Omental fat pad (tissue), 4 donors: ENCODE results near the gene PTGES2. TPM values are rescaled to one million over a fixed set of nuclear protein-coding genes. Genes with fewer than 3 reads are reported as not detected.
"Not testable (repeated sequence)": the region's sequence is repeated elsewhere in the genome, so short reads cannot be mapped to it uniquely, and the experiment has no call there.

Experiments
- ATAC-seq: fragments of 150-250 bp; one replicate; pipeline ENCODE4 v1.9.1; 2016; ENCODE audit warnings: mild to moderate bottlenecking, moderate library complexity; ENCODE audit not compliant: low FRiP score
- DNase-seq: peaks from one replicate; pipeline ENCODE4 v3.0.0-alpha.2; 2019; ENCODE audit warnings: low spot score
- CTCF ChIP-seq, 3 donors: fragments of 450-650 bp; IDR thresholded peaks; one replicate each; pipeline ENCODE4 v1.5.1; 2016 to 2017; ENCODE audit warnings: antibody characterized with exemption in 3 of 3, mild to moderate bottlenecking in 3 of 3, moderate library complexity in 2 of 3
- total RNA-seq, 4 donors: library from RNA; depleted of rRNA; stranded (reverse); fragments of >200 nt; gene quantifications; one replicate each; pipeline ENCODE4 v1.1.0, GENCODE V29; 2016

The PTGES2 gene
- total RNA-seq, 4 donors from 2014 or later = 34.6 to 59.4 (median 53.0) TPM

GRCh38 chr9:128136816-128137793 is 9.6 kb upstream of the PTGES2 start:
- ATAC-seq = peak; percentile 50
- no peak for DNase-seq
- TF ChIP-seq CTCF (IDR thresholded peaks at IDR 0.05) = no peak

GRCh38 chr9:128135561-128135960 is 8.0 kb upstream of the PTGES2 start:
- ATAC-seq, DNase-seq: not testable (repeated sequence)

- not testable (repeated sequence) for ATAC-seq, DNase-seq
Observed at GRCh38 chr9:128132139-128132538, 4.6 kb upstream of the PTGES2 start.

GRCh38 chr9:128131346-128131745 is 3.8 kb upstream of the PTGES2 start:
- not testable (repeated sequence) for DNase-seq, ATAC-seq

GRCh38 chr9:128130651-128131050 is 3.1 kb upstream of the PTGES2 start:
- DNase-seq, ATAC-seq: not testable (repeated sequence)

GRCh38 chr9:128129976-128130590 is 2.6 kb upstream of the PTGES2 start:
- DNase-seq, ATAC-seq: not testable (repeated sequence)

GRCh38 chr9:128128836-128129590 is 1.5 kb upstream of the PTGES2 start:
- no peak for TF ChIP-seq CTCF (IDR thresholded peaks at IDR 0.05)
- ATAC-seq = no peak
- DNase-seq = no peak

- TF ChIP-seq CTCF (IDR thresholded peaks at IDR 0.05) = no peak
- DNase-seq (peak; percentile 54), ATAC-seq (peak; percentile 86)
Observed at GRCh38 chr9:128127990-128128835, 684 bp upstream of the PTGES2 start.
